HepG2 (cell line): ENCODE results near the gene OBSL1. TPM values are rescaled to one million over a fixed set of nuclear protein-coding genes. Genes with fewer than 3 reads are reported as not detected.

Source experiments
- CEBPZ ChIP-seq: IDR thresholded peaks from 2 replicates; pipeline ENCODE4 v1.6.1; 2012; ENCODE audit warnings: low read length, improper control_type of control experiment
- CSRNP1 ChIP-seq: sonication (generic); formaldehyde crosslinking; IDR thresholded peaks from 2 replicates; pipeline ENCODE4 v1.8.1; 2023; ENCODE audit warnings: mild to moderate bottlenecking, missing genetic modification reagents
- ISX ChIP-seq: sonication (generic); formaldehyde crosslinking; conservative IDR thresholded peaks from 2 replicates; pipeline ENCODE4 v1.5.0; 2020; ENCODE audit warnings: missing genetic modification reagents
- RERE ChIP-seq: IDR thresholded peaks from 2 replicates; pipeline ENCODE4 v1.6.1; 2016; ENCODE audit warnings: low read depth, missing genetic modification reagents, missing compliant biosample characterization
- RNF219 ChIP-seq: sonication (generic); formaldehyde crosslinking; IDR thresholded peaks from 2 replicates; pipeline ENCODE4 v1.5.0; 2020; ENCODE audit warnings: mild to moderate bottlenecking, missing genetic modification reagents
- ZMYM4 ChIP-seq: sonication (generic); formaldehyde crosslinking; IDR thresholded peaks from 2 replicates; pipeline ENCODE4 v1.8.1; 2023; ENCODE audit warnings: mild to moderate bottlenecking, missing genetic modification reagents
- ZNF792 ChIP-seq: IDR thresholded peaks from 2 replicates; pipeline ENCODE4 v1.6.1; 2016
- polyA plus RNA-seq, 8 experiments: library from polyadenylated mRNA; depleted of rRNA in 3 of 8; stranded (reverse) in 7 of 8; unstranded in 1 of 8; fragments of >200 nt; fragmentation: Illumina TruSeq in 4 of 8; extraction: Trizol in 4 of 8; gene quantifications; 2 replicates each; pipeline versions ENCODE4 v1.2.1 to v1.2.3, GENCODE V29; 2011 to 2016; ENCODE audit warnings: low read depth in 4 of 8, missing spikeins in 1 of 8, mixed read lengths in 1 of 8; ENCODE audit not compliant: insufficient read depth in 1 of 8
- total RNA-seq, 5 experiments: library from RNA; depleted of rRNA; stranded (reverse); fragments of >200 nt; fragmentation: Illumina TruSeq; extraction: Trizol; gene quantifications; 2 replicates each; pipeline ENCODE4 v1.2.3, GENCODE V29; 2016; ENCODE audit warnings: low read depth in 1 of 5

OBSL1 gene
- total and polyA plus RNA-seq, 2 of the 13 experiments (the other 11 are each of a cell fraction or from before 2014, with no cell fraction given): 86.7 to 218 TPM

- no peak; the same call in 1 of the 2 replicates for TF ChIP-seq CSRNP1 (CRISPR knock-in tag)
- TF ChIP-seq ZNF792: peak; percentile 99
- no peak for TF ChIP-seq CEBPZ
- peak; percentile 81 for TF ChIP-seq RERE
- no peak for TF ChIP-seq ISX (CRISPR knock-in tag)
- TF ChIP-seq RNF219 (CRISPR knock-in tag): no peak
- TF ChIP-seq ZMYM4: peak; percentile 80
Observed at GRCh38 chr2:219576505-219577388, 5.4 kb upstream of the OBSL1 start (continued).
